RWPE1 (cell line): ENCODE data around the gene KIF18A.

Experiments
- CTCF ChIA-PET: fragments of 350-600 bp; sonication (Branson Sonifier 250); formaldehyde crosslinking; extraction: SDS; loops from one replicate; lab custom pipeline; 2021; lab: Yijun Ruan, JAX
- POLR2A ChIA-PET: fragments of 400-600 bp; formaldehyde crosslinking; extraction: SDS; loops from one replicate; lab custom pipeline; 2020; ENCODE audit warnings: antibody characterized with exemption; ENCODE audit not compliant: low non-redundant PET; lab: Yijun Ruan, JAX
- DNase-seq: peaks from one replicate; pipeline ENCODE4 v3.0.0; 2012; ENCODE audit warnings: low spot score
- H3K27ac ChIP-seq: fragments of 450-650 bp; 2 replicates; pipeline ENCODE4 v1.5.1; 2017
- CTCF ChIP-seq: fragments of 450-650 bp; conservative IDR thresholded peaks from 2 replicates; pipeline ENCODE4 v1.5.1; 2017; ENCODE audit warnings: low read depth, mild to moderate bottlenecking

Gene KIF18A

GRCh38 chr11:28003615-28004014, 104.3 kb downstream of the KIF18A start:
- POLR2A ChIA-PET, result no interaction called here
- CTCF ChIA-PET, result interaction anchor here (0.6 kb wide), 1 partner anchor 121 kb away, joined by 4 read pairs; no protein-coding TSS in a partner anchor
- TF ChIP-seq CTCF, result no peak
- no peak for DNase-seq
- H3K27ac ChIP-seq, result no peak overlapping the region

GRCh38 chr11:27998552-27998951, 109.4 kb downstream of the KIF18A start:
- no peak for TF ChIP-seq CTCF
- no peak for DNase-seq
- POLR2A ChIA-PET, result no interaction called here
- CTCF ChIA-PET, result interaction anchor here (0.6 kb wide), 3 partner anchors 13 to 282 kb away, joined by 3 to 4 read pairs (median 4); no protein-coding TSS in a partner anchor
- no peak overlapping the region for H3K27ac ChIP-seq

GRCh38 chr11:27997344-27997743, 110.6 kb downstream of the KIF18A start:
- DNase-seq, result no peak
- H3K27ac ChIP-seq, result no peak overlapping the region
- ChIA-PET CTCF (no interaction called here), POLR2A (no interaction called here)
- no peak for TF ChIP-seq CTCF

GRCh38 chr11:27996066-27996465, 111.9 kb downstream of the KIF18A start:
- DNase-seq, result no peak
- TF ChIP-seq CTCF, result no peak
- CTCF ChIA-PET, result no interaction called here
- no peak overlapping the region for H3K27ac ChIP-seq
- POLR2A ChIA-PET, result no interaction called here

GRCh38 chr11:27995083-27995482, 112.9 kb downstream of the KIF18A start:
- DNase-seq, result peak; percentile 33
- ChIA-PET CTCF (no interaction called here), POLR2A (no interaction called here)
- no peak for TF ChIP-seq CTCF
- no peak overlapping the region for H3K27ac ChIP-seq

- no peak for DNase-seq
- POLR2A ChIA-PET, result no interaction called here
- no peak overlapping the region for H3K27ac ChIP-seq
- no peak for TF ChIP-seq CTCF
- CTCF ChIA-PET, result interaction anchor here (0.6 kb wide), 1 partner anchor 227 kb away, joined by 4 read pairs; no protein-coding TSS in a partner anchor
Observed at GRCh38 chr11:27991736-27992135, 116.2 kb downstream of the KIF18A start.
